HG03139 (cell line): ENCODE measurements around the gene PRKAG3.
"Not testable (repeated sequence)": the region's sequence is repeated elsewhere in the genome, so short reads cannot be mapped to it uniquely, and the experiment has no call there.

ENCODE experiments used
- ATAC-seq: cut with Tn5 transposase; IDR thresholded peaks from one replicate; pipeline ENCODE4 v1.9.1; 2021; ENCODE audit not compliant: unreplicated experiment

PRKAG3 gene

DNA sequence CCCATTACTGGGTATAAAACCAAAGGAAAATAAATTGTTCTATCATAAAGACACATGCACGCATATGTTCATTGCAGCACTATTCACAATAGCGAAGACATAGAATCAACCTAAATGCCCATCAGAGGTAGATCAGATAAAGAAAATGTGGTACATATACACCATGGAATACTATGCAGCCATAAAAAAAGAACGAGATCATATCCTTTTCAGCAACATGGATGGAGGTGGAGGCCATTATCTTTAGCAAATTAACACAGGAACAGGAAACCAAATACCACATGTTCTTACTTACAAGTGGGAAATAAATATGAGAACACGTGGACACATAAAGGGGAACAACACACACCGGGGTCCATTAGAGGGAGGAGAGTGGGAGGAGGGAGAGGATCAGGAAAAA lies 12.7 kb upstream of the PRKAG3 start:
- not testable (repeated sequence) for ATAC-seq

DNA sequence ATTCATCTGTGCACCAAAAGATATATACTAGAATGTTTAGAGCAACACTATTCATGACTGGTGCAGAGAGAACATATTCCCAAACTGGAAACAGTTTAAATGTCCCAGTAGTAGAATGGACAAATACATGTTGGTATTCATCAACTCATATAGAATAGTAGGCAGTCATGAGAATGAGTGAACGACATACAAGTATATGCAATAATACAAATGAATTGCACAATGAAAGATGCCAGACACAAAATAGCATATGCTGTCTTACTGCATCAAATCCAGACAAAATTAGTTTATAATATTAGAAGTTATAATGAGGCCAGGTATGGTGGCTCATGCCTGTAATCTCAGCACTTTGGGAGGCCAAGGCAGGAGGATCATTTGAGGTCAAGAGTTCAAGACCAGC lies 8.3 kb upstream of the PRKAG3 start:
- ATAC-seq = no peak

GRCh38 chr2:218839430-218839829 lies 7.8 kb upstream of the PRKAG3 start:
- ATAC-seq = no peak

- ATAC-seq = no peak
Observed at GRCh38 chr2:218837495-218837894, 5.9 kb upstream of the PRKAG3 start.

DNA sequence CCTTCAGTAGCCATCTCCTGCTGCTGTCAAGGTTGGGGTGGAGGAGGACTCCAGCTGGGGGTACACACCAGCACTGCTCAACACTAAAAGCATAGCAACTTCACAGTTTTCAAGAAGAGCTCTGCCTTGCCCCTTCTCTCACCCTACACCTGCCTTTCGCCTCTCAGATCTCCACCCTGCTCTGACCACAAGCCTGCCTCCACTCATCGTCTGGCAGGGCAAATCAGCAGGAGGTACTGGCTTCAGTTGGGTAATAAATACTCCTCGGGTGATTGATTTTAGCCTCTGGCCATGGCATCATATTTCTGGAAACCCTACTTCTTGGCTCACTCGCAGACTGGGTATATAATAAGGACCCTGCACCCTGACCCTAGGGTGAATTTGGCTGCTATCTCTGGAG lies 3.1 kb upstream of the PRKAG3 start:
- ATAC-seq = no peak

DNA sequence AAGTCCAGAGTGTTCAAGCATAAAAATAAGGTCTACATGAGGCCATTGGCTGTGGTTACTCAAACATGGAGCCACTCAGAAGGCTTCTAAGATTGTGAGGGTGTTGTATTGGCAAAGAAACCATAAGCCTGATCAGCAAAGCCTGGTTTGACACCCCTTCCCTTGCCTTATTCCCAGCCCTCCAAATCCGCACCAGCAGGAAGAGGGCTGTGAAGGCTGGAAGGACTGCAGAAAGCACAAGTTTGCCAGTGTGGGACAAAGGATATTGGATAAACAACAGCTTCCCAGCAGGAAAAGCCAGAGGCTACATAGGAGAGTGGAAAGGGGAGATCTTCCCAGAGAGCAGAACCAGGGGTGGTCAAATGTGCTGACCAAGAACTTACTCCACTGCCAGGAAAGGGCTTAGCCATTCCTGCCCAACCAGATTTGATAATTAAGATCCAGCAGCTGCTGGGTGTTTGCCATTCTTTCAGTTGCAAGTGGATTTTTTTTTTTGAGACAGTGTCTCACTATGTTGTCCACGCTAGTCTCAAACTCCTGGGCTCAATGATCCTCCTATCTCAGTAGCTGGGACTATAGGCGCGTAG lies 1.5 kb upstream of the PRKAG3 start:
- ATAC-seq = no peak

DNA sequence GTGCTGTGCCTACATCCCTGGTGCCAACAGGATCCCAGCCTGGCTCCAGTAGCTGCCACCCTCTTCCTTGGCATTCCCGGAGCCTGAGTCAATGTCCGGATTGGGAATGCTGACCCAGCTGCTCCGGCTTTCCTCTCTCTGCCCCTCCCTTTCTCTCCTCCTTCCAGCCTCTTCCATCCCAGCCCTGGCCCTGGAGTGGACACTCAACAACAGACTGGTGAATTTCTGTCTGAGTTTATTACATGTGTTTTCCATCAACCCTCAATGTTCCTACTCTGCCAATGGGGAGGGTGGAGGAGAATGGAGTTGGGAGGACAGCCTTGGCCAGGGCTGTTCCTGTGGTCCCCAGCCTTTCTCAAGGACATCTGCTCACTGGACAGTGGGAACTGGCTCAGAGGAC lies 917 bp upstream of the PRKAG3 start:
- no peak for ATAC-seq

DNA sequence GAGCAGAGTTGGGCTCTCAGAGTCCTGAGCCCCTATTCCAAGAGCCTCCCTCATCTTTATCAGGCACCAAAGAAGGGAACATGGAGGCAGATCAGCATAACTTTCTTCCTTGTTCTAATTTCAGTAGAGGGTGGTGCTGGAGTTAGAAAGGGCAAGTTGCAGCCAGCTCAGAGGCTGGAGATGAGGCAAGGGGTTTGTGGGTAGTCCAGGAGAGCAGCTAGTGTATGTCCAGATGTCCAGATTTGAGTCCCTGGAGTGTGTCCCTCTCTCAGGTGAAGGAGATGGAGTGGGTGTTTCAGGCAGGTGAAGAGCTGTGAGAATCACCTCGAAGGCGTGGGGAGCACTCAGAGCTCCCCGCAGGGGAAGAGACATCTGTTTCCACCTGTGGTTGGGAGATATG lies 478 bp upstream of the PRKAG3 start:
- ATAC-seq = no peak

- ATAC-seq = no peak
Observed at GRCh38 chr2:218830526-218831306, 887 bp downstream of the PRKAG3 start.

DNA sequence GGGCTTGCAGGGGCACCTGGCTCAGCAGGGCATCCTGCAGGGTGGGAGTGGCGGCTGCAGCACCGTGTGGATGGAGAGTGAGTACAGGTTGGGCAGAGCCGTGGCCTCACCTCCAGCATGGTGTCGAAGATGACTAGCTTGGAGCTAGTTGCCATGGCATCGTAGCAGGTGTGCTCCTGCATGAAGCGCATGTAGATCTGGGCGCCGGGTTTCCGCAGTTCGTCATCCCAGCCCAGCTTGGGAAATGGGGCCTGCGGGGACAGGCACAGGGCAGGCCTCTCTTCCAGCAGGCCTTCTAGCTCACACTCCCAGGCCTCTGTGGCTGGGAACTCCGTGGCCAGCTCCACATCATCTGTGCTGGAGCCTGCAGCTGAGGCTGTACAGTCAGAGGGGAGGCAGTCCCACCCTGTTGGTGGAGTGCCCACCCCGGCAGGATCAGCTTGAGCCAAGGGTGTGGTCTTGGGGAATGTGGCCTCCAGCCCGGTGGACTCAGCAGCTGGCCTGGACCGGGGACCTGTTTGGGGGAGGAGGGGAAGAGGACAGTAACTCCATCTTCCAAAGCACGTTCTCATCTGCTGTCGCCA lies 1.6 kb downstream of the PRKAG3 start:
- ATAC-seq = no peak

- ATAC-seq = no peak
Observed at GRCh38 chr2:218828477-218828778, 3.2 kb downstream of the PRKAG3 start.

DNA sequence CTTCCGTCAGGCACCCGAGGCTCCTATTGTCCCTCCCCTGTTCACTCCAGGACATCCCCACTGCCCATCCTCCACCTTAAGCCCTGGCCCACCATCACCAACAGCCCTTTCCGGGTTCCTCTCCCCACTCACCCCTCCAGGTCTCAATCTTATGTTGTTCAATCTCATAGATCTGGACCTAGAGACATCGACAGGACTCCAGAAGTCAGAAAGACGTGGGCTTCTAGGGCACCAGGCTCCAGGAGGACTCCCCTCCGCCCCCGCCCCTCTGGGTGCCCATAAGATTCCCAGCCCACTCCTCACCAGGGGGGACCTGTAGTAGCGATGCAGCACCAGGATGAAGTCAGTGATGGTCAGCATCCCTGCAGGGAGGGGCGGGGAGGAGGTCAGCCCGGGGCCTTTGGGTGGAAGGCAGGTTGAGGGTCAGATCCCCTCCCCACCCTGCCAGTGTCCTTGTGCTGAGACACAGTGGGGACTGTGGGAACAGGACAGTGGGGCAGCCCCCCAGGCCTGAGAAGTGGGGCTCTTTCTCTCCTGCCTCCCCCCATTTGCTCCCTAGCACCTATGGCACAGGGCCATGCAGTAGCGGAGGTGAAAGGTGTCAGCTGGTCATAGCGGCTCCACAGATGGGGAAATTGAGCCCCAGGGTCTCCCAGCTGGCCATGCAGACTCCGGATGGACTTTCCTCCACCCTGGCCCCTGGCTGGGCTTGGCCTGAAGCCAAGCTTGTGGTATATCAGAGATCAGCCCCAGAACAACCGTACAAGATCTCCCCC lies 3.7 kb downstream of the PRKAG3 start:
- no peak for ATAC-seq

DNA sequence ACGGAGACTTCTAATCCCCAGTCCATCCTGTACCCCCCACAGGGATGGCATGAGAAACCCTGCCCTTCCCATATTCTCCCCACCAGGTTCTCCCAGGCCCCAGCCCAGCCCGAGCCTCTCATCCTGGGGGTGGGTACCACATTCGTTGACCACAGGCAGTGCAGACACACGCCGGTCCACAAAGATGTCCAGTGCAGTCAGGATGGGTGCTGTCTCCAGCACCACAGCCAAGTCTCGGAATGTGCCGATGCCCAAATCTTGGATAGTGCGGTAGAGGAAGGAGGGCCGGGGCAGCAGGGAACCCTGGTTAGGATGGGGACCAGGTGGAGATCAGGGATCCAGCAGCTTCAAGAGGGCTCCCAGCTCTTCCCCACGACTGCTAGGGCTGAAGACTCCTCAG lies 4.8 kb downstream of the PRKAG3 start:
- no peak for ATAC-seq

DNA sequence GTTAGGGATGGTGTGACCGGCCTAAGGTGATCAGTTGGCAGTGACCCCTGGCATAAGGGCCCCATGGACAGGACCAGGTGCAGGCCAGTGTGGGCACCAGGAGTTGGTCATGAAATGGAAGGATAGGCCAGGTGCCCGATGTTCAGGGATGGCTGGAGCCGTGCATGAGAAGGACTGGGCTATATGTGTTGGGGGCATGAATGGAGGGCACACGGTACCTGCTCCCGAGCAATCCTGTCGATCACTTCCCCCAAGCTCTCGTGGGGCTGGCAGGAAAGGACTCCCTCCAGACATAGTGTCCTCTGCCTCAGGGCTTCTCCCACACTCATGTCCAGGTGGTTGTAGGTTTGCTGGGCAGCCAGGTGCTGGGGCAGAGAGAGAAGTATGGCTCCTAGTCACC lies 7.6 kb downstream of the PRKAG3 start:
- no peak for ATAC-seq

DNA sequence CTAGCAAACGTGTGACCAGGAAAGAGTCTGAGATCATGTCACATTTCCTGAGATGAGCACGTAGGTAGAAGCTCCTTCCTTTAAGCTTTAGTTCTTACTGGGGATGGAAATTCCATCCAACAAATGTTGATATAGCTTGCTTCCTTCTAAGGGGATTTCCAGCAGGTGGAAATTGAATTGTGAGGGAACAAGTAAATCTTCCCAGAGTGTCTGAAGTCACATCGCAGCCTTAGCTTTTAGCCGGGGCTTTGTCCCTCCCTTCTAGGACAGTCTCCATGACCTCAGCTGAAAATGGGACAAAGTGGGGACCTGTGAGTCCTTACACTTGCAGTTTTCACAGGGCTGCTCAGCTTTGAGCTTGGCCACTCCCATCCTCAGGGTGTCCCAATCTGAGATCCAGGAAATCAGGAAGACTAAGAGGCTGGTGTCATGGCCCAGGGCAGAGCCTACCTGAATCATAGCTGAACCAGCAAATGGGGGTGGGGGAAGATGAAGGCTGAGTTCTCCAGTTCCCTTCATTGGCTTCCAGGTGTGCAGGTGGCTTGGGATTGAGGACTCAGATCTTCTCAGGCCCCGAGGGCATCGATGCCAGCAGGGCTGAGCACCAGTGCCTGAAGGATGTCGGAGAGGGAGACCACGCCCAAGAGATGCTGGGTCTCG lies 8.3 kb downstream of the PRKAG3 start:
- ATAC-seq = no peak

- no peak for ATAC-seq
Observed at GRCh38 chr2:218822622-218823021, 9.0 kb downstream of the PRKAG3 start.

- ATAC-seq = no peak
Observed at GRCh38 chr2:218821605-218822211, 9.9 kb downstream of the PRKAG3 start.

- ATAC-seq = no peak
Observed at GRCh38 chr2:218820746-218821369, 10.7 kb downstream of the PRKAG3 start.

DNA sequence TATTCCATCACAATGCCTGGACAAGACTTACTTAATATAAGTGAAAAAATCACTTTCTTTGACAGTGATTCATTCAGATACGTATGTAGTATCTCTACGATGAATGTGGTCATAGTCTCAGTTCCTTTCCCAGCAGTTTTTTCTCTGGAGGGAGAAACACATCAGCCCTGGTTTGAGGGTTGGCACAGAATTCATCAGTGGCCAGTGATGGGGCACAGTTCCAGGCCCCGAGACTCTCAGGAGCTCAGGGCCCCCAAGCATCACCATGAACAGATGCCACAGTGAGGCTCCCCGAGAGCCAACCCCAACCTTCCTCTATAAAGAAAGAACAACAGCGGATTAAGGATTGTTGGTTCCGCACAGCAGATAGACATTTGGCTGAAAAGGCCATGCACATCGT lies 12.5 kb downstream of the PRKAG3 start:
- no peak for ATAC-seq

GRCh38 chr2:218816561-218817011 lies 15.0 kb downstream of the PRKAG3 start:
- no peak for ATAC-seq
